Aorta (tissue), 4 donors: Measurements from ENCODE around the gene ZNF519. TPM values are rescaled to one million over a fixed set of nuclear protein-coding genes. Genes with fewer than 3 reads are reported as not detected.

Experiments used
- polyA plus RNA-seq, 2 donors: library from polyadenylated mRNA; stranded (reverse); fragments of 200-250 nt; gene quantifications; one replicate each; pipeline ENCODE4 v1.2.3, GENCODE V29; 2013
- total RNA-seq, 2 donors: library from RNA; stranded (reverse); fragmentation: NEBNext Ultra II Directional; extraction: Animal tissue kit (Norgen Biotek cat#: 25700); gene quantifications; one replicate each; pipeline ENCODE4 v1.2.1, GENCODE V29; 2021
- donor health status: healthy with polysubstance abuse.
- donor health status: Bipolar disorder and iron deficiency.
- donor health status: DM: no; HTN: no; CAD: no.
- donor health status: DM: yes; HTN: yes; CAD: no.

ZNF519 gene
- total and polyA plus RNA-seq, 4 donors: 2.6 to 10.0 (median 4.8) TPM

Other genes starting within 250 kb of the ZNF519 start
- gene MC2R, start 216.9 kb downstream of the ZNF519 start, total RNA-seq: not detected
- not detected for gene MC2R, start 216.9 kb downstream of the ZNF519 start, polyA plus RNA-seq